ENCODE measurements around the gene BSN. TPM values are rescaled to one million over a fixed set of nuclear protein-coding genes. Genes with fewer than 3 reads are reported as not detected.

BSN gene
- total RNA-seq, 2 experiments from 2014 or later = 0.03 to 0.27 TPM

- ChIA-PET POLR2A (no interaction called here), CTCF (ENCODE audit: unreplicated experiment) (no interaction called here)
- Histone ChIP-seq H3K36me3 (ENCODE audit: insufficient read depth, low read length) (peaks cover 11% of the 10 kb centered on the region; the same call in 1 of the 2 replicates), H3K9me3 (ENCODE audit: low read length) (no peaks in the 10 kb centered on the region), H3K4me1 (ENCODE audit: insufficient read depth, low read length, poor library complexity, severe bottlenecking) (no peaks in the 10 kb centered on the region), H4K20me1 (ENCODE audit: insufficient read depth, low read length) (no peaks in the 10 kb centered on the region), H3K27ac (ENCODE audit: low read depth, low read length, poor library complexity, severe bottlenecking) (no peak overlapping the region), H2AFZ (ENCODE audit: low read length) (no peak overlapping the region), H3K4me3 (ENCODE audit: low read depth, low read length, poor library complexity, severe bottlenecking) (no peak overlapping the region), H3K4me2 (ENCODE audit: low read length) (no peak overlapping the region), H3K9me2 (ENCODE audit: insufficient read depth, low read length) (no peaks in the 10 kb centered on the region), H3K79me2 (ENCODE audit: insufficient read depth, low read depth, low read length) (no peaks in the 10 kb centered on the region)
- BruUV-seq (replicated peaks) = no TSS peak
- intact Hi-C loops (cut with micrococcal nuclease; ENCODE audit: unreplicated experiment) = loop anchor here (1.0 to 5.0 kb wide), 3 partner anchors 15 to 203 kb away; partner anchors contain the start of gene AMIGO3
- no peak for DNase-seq (ENCODE audit: low spot score)
- no peak for TF ChIP-seq EZH2phosphoT487 (IDR thresholded peaks at IDR 0.05; ENCODE audit: borderline replicate concordance, low read depth, low read length)
- no peak for TF ChIP-seq CTCF (conservative IDR thresholded peaks at IDR 0.05; ENCODE audit: low read length)
Observed at GRCh38 chr3:49703956-49704355, 149.7 kb downstream of the BSN start.

- intact Hi-C loops (cut with micrococcal nuclease; ENCODE audit: unreplicated experiment) = loop anchor here (5.0 kb wide), 1 partner anchor 203 kb away; no protein-coding TSS in a partner anchor
- Histone ChIP-seq H2AFZ (ENCODE audit: low read length) (no peak overlapping the region), H3K36me3 (ENCODE audit: insufficient read depth, low read length) (peaks cover 11% of the 10 kb centered on the region; the same call in 1 of the 2 replicates), H3K4me1 (ENCODE audit: insufficient read depth, low read length, poor library complexity, severe bottlenecking) (no peaks in the 10 kb centered on the region), H3K4me3 (ENCODE audit: low read depth, low read length, poor library complexity, severe bottlenecking) (no peak overlapping the region), H3K9me2 (ENCODE audit: insufficient read depth, low read length) (no peaks in the 10 kb centered on the region), H3K4me2 (ENCODE audit: low read length) (no peak overlapping the region), H3K79me2 (ENCODE audit: insufficient read depth, low read depth, low read length) (no peaks in the 10 kb centered on the region), H3K27ac (ENCODE audit: low read depth, low read length, poor library complexity, severe bottlenecking) (no peak overlapping the region), H4K20me1 (ENCODE audit: insufficient read depth, low read length) (no peaks in the 10 kb centered on the region), H3K9me3 (ENCODE audit: low read length) (no peaks in the 10 kb centered on the region)
- CTCF ChIA-PET (ENCODE audit: unreplicated experiment) = no interaction called here
- POLR2A ChIA-PET = no interaction called here
- no peak for DNase-seq (ENCODE audit: low spot score)
- TF ChIP-seq EZH2phosphoT487 (IDR thresholded peaks at IDR 0.05; ENCODE audit: borderline replicate concordance, low read depth, low read length) = no peak
- TF ChIP-seq CTCF (conservative IDR thresholded peaks at IDR 0.05; ENCODE audit: low read length) = no peak
- no TSS peak for BruUV-seq (replicated peaks)
Observed at GRCh38 chr3:49704629-49705028, 150.4 kb downstream of the BSN start.

- Histone ChIP-seq H4K20me1 (ENCODE audit: insufficient read depth, low read length) (no peaks in the 10 kb centered on the region), H3K79me2 (ENCODE audit: insufficient read depth, low read depth, low read length) (no peaks in the 10 kb centered on the region), H3K27ac (ENCODE audit: low read depth, low read length, poor library complexity, severe bottlenecking) (no peak overlapping the region), H3K36me3 (ENCODE audit: insufficient read depth, low read length) (peaks cover 11% of the 10 kb centered on the region; the same call in 1 of the 2 replicates), H3K4me1 (ENCODE audit: insufficient read depth, low read length, poor library complexity, severe bottlenecking) (no peaks in the 10 kb centered on the region), H3K4me2 (ENCODE audit: low read length) (no peak overlapping the region), H3K9me3 (ENCODE audit: low read length) (no peaks in the 10 kb centered on the region), H3K4me3 (ENCODE audit: low read depth, low read length, poor library complexity, severe bottlenecking) (no peak overlapping the region), H3K9me2 (ENCODE audit: insufficient read depth, low read length) (no peaks in the 10 kb centered on the region), H2AFZ (ENCODE audit: low read length) (no peak overlapping the region)
- no TSS peak for BruUV-seq (replicated peaks)
- DNase-seq (ENCODE audit: low spot score) = no peak
- CTCF ChIA-PET (ENCODE audit: unreplicated experiment) = no interaction called here
- no peak for TF ChIP-seq CTCF (conservative IDR thresholded peaks at IDR 0.05; ENCODE audit: low read length)
- no peak for TF ChIP-seq EZH2phosphoT487 (IDR thresholded peaks at IDR 0.05; ENCODE audit: borderline replicate concordance, low read depth, low read length)
- POLR2A ChIA-PET = no interaction called here
- intact Hi-C loops (cut with micrococcal nuclease; ENCODE audit: unreplicated experiment) = no loop called here
Observed at GRCh38 chr3:49705390-49705960, 151.2 kb downstream of the BSN start.

Data from OCI-LY7 (cell line).